ENCODE measurements around the gene TOMM70.

TOMM70 gene

DNA sequence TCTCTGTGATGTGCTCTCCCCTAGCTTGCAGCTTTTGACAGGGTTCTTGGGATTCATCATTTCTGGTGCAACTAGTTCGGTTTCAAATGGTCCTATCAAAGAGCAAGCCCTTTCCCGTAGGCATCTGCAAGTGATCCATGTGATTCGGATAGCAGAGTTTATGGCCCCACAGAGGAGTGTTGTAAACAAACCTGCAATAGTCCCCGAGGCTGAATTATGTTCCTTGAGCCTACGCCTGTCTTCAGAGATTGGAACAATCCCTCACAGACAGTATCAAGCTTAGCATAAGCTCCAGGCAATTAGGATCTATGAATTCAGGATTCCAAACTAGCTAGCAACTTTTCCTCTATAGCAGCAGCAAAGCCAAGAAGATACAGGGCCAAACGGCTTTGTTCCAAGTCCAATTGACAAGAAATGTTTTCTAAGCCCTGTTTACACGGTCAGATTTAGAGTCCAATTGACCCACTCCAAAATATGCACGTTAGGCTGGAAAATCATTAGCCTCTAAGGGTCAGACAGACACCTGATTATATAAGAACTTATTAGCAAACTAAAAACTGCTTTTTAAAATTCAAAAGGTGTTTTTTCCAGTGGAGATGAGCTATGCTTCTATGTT is 25.3 kb upstream of the TOMM70 start:
- TF ChIP-seq, protein P1, sequence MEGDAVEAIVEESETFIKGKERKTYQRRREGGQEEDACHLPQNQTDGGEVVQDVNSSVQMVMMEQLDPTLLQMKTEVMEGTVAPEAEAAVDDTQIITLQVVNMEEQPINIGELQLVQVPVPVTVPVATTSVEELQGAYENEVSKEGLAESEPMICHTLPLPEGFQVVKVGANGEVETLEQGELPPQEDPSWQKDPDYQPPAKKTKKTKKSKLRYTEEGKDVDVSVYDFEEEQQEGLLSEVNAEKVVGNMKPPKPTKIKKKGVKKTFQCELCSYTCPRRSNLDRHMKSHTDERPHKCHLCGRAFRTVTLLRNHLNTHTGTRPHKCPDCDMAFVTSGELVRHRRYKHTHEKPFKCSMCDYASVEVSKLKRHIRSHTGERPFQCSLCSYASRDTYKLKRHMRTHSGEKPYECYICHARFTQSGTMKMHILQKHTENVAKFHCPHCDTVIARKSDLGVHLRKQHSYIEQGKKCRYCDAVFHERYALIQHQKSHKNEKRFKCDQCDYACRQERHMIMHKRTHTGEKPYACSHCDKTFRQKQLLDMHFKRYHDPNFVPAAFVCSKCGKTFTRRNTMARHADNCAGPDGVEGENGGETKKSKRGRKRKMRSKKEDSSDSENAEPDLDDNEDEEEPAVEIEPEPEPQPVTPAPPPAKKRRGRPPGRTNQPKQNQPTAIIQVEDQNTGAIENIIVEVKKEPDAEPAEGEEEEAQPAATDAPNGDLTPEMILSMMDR (IDR thresholded peaks at IDR 0.05): no peak
- Mint-ChIP-seq H3K4me1 (peaks cover 28% of the 10 kb centered on the region), H3K36me3 (ENCODE audit: low read depth) (no peaks in the 10 kb centered on the region), H3K9me3 (no peaks in the 10 kb centered on the region), H3K27me3 (ENCODE audit: low read depth, poor library complexity) (peaks cover 6% of the 10 kb centered on the region), H3K27ac (no peak overlapping the region), H3K4me3 (no peak overlapping the region)
- no peak for DNase-seq

DNA sequence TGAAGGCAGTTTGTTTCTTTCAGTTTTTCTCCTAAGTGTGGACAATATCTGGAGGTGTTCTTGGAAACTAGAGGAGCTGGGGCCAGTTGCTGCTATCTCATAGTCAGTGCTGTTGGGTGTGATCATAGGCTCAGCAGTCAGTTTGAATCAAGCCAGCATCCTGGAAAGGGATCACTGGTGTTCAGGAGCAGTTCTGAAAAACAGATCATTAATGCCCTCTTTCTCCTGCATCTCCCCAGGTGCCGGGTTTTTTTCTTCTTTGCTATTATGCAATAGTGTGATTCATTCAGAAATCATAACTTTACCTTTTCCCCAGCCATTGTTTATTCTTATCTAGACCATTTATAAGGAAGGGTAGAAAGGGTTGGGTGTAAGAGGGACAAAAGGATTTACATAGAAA is 24.4 kb upstream of the TOMM70 start:
- Mint-ChIP-seq H3K27ac (no peak overlapping the region), H3K9me3 (no peaks in the 10 kb centered on the region), H3K27me3 (ENCODE audit: low read depth, poor library complexity) (peaks cover 6% of the 10 kb centered on the region), H3K36me3 (ENCODE audit: low read depth) (peaks cover under 1% of the 10 kb centered on the region), H3K4me1 (peaks cover 28% of the 10 kb centered on the region), H3K4me3 (no peak overlapping the region)
- TF ChIP-seq, protein P1 (IDR thresholded peaks at IDR 0.05): no peak
- DNase-seq: no peak

DNA sequence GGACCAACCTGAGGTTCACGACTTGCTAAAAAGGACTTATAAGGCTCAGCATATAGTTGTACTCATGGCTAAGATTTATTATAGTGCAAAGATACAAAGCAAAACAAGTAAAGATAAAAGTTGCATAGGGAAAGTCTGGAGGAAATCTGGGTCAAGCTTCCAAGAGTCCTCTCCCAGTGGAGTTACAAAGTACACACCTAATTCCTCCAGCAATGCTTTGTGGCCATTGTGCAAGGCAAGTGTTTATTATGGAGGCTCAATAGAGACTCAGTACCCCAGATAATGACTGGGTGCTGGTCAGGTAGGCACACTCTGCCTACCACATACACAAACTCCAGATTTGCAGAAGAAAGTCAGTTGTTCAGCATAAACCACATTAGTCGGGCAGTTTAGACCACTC is 23.4 kb upstream of the TOMM70 start:
- no peak for DNase-seq
- Mint-ChIP-seq H3K9me3 (no peaks in the 10 kb centered on the region), H3K4me1 (peaks cover 28% of the 10 kb centered on the region), H3K27ac (no peak overlapping the region), H3K4me3 (no peak overlapping the region), H3K36me3 (ENCODE audit: low read depth) (peaks cover 6% of the 10 kb centered on the region), H3K27me3 (ENCODE audit: low read depth, poor library complexity) (peaks cover 3% of the 10 kb centered on the region)
- TF ChIP-seq, protein P1 (IDR thresholded peaks at IDR 0.05): no peak

DNA sequence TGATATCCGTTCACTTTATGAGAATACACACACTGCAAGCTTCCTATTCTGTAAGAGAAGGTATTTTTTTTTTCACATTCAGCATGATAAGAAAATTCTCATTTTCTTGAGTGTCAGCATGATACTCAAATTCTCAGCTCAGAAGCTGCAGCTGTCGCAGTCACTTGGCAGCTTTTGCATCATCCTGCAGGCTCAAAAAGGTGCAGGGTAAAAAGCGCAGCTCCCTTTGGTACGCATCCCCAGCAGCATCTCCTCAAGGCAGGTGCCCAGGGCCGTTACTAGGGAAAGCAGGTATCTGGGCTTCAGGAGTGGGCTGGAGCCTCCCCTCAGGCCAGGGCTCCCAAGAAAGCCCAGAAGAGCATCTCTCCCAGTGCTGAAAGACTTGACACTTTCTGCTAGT is 22.7 kb upstream of the TOMM70 start:
- H3K4me1 Mint-ChIP-seq: peaks cover 28% of the 10 kb centered on the region
- H3K27me3 Mint-ChIP-seq (ENCODE audit: low read depth, poor library complexity): peaks cover under 1% of the 10 kb centered on the region
- H3K27ac Mint-ChIP-seq: no peak overlapping the region
- peaks cover 9% of the 10 kb centered on the region for H3K36me3 Mint-ChIP-seq (ENCODE audit: low read depth)
- no peak for DNase-seq
- H3K4me3 Mint-ChIP-seq: no peak overlapping the region
- TF ChIP-seq, protein P1 (IDR thresholded peaks at IDR 0.05): no peak
- no peaks in the 10 kb centered on the region for H3K9me3 Mint-ChIP-seq

DNA sequence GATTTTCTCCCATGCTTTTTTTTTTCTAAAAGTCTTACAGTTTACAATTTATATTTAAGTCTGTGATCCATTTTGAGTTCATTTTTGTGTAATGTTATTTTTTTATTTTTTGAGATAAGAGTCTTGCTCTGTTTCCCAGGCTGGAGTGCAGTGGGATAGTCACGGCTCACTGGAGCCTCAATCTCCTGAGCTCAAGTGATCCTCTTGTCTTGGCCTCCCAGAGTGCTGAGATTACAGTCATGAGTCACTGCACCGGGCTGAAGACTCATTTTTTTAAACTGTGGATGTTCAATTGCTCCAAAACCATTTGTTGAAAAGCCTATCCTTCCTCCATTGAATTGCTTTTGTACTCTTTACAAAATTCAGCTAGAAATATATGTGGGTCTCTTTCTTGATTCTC is 20.0 kb upstream of the TOMM70 start:
- Mint-ChIP-seq H3K27ac (no peak overlapping the region), H3K27me3 (ENCODE audit: low read depth, poor library complexity) (peaks cover 3% of the 10 kb centered on the region), H3K9me3 (no peaks in the 10 kb centered on the region), H3K4me3 (no peak overlapping the region), H3K4me1 (peaks cover 21% of the 10 kb centered on the region), H3K36me3 (ENCODE audit: low read depth) (peaks cover 27% of the 10 kb centered on the region)
- TF ChIP-seq, protein P1 (IDR thresholded peaks at IDR 0.05): no peak
- no peak for DNase-seq

DNA sequence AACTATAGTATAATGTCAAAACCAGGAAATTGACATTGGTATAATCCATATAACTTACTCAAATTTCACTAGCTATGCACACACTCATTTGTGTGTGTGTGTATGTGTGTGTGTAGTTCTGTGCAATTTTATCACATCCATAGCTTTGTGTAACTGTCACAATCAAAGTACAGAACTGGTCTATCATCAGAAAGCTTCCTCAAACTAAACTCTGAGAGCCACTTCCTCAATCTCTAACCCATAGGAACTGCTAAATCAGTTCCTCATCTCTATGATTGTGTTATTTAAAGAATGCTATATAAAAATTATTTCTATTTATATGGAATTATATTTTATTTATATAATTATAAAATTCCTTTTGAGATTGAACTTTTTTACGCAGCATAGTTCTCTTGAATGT is 18.5 kb upstream of the TOMM70 start:
- Mint-ChIP-seq H3K27ac (no peak overlapping the region), H3K27me3 (ENCODE audit: low read depth, poor library complexity) (peaks cover 3% of the 10 kb centered on the region), H3K4me1 (peaks cover 6% of the 10 kb centered on the region), H3K36me3 (ENCODE audit: low read depth) (peaks cover 36% of the 10 kb centered on the region), H3K9me3 (no peaks in the 10 kb centered on the region), H3K4me3 (no peak overlapping the region)
- TF ChIP-seq, protein P1 (IDR thresholded peaks at IDR 0.05): no peak
- no peak for DNase-seq
